Kidney epithelial cell (primary cell): ENCODE measurements around the gene C16orf90. TPM values are rescaled to one million over a fixed set of nuclear protein-coding genes. Genes with fewer than 3 reads are reported as not detected.
"Not testable (repeated sequence)": the region's sequence is repeated elsewhere in the genome, so short reads cannot be mapped to it uniquely, and the experiment has no call there.

Experiments
- DNase-seq: peaks from one replicate; pipeline ENCODE4 v3.0.0-alpha.2; 2010; ENCODE audit warnings: low read depth
- H3K27me3 ChIP-seq: 2 replicates; pipeline ENCODE4 v1.6.0; 2011; ENCODE audit warnings: low read length; ENCODE audit not compliant: control insufficient read depth, insufficient read depth
- H3K36me3 ChIP-seq: 2 replicates; pipeline ENCODE4 v1.5.1; 2011; ENCODE audit warnings: low read length; ENCODE audit not compliant: control insufficient read depth, insufficient read depth
- H3K4me3 ChIP-seq: 2 replicates; pipeline ENCODE4 v1.5.1; 2011; ENCODE audit warnings: low read depth, mild to moderate bottlenecking, control low read depth, low read length
- CTCF ChIP-seq: IDR thresholded peaks from 2 replicates; pipeline ENCODE4 v1.5.1; 2011; ENCODE audit warnings: mild to moderate bottlenecking, moderate library complexity, low read length, control low read depth, inconsistent platforms; ENCODE audit not compliant: insufficient read depth, poor library complexity, severe bottlenecking
- total RNA-seq: library from RNA; depleted of rRNA; stranded (reverse); fragments of >200 nt; gene quantifications from 2 replicates; pipeline ENCODE4 v1.2.3, GENCODE V29; 2015

Gene C16orf90
- total RNA-seq, 1 donor from 2014 or later: not detected

DNA sequence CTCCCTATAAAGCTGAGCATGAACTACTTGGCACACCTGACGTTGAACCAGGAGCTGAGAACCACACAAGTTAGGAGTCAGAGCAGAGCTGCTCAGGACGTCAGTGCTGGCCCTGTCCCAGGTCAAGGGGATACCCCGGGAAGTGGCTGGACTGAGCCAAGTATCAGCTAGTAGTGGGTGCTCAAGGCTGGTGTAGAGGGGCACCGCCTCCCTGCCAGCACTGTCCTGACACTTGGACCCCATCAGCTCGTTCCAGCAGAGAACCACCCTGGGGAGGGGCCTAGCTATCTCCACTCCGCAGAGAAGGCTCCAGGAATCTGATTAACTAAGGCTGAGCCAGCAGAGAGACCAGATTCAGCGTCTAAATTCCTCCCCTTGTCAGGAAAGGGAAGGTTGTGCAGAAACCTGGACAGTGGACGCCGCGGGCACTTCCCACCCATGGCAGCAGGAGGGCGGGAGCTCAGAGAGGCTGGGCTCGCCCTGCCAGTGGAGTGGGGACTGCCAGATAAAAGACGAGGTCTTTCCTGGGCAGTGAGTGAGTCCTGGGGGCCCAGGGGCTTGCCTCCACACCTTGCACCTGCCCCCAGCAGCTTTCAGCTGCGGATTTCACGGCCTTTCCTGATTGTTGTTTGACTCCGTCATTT lies 21.0 kb downstream of the C16orf90 start:
- H3K4me3 ChIP-seq: no peak overlapping the region
- DNase-seq: no peak
- no peak for TF ChIP-seq CTCF
- no peaks in the 10 kb centered on the region for H3K27me3 ChIP-seq
- H3K36me3 ChIP-seq: no peaks in the 10 kb centered on the region

GRCh38 chr16:3473596-3473943 lies 21.7 kb downstream of the C16orf90 start:
- not testable (repeated sequence) for H3K27me3 ChIP-seq, H3K4me3 ChIP-seq, DNase-seq, H3K36me3 ChIP-seq

GRCh38 chr16:3472878-3473595 lies 22.3 kb downstream of the C16orf90 start:
- Histone ChIP-seq H3K4me3 (no peak overlapping the region), H3K36me3 (no peaks in the 10 kb centered on the region), H3K27me3 (no peaks in the 10 kb centered on the region)
- DNase-seq: no peak
- TF ChIP-seq CTCF: no peak

GRCh38 chr16:3471518-3472176 lies 23.6 kb downstream of the C16orf90 start:
- TF ChIP-seq CTCF: no peak
- no peak for DNase-seq
- Histone ChIP-seq H3K4me3 (no peak overlapping the region), H3K27me3 (no peaks in the 10 kb centered on the region), H3K36me3 (no peaks in the 10 kb centered on the region)

- no peak for TF ChIP-seq CTCF
- H3K4me3 ChIP-seq: no peak overlapping the region
- no peaks in the 10 kb centered on the region for H3K36me3 ChIP-seq
- DNase-seq: no peak
- no peaks in the 10 kb centered on the region for H3K27me3 ChIP-seq
Observed at GRCh38 chr16:3470723-3471122, 24.6 kb downstream of the C16orf90 start.

DNA sequence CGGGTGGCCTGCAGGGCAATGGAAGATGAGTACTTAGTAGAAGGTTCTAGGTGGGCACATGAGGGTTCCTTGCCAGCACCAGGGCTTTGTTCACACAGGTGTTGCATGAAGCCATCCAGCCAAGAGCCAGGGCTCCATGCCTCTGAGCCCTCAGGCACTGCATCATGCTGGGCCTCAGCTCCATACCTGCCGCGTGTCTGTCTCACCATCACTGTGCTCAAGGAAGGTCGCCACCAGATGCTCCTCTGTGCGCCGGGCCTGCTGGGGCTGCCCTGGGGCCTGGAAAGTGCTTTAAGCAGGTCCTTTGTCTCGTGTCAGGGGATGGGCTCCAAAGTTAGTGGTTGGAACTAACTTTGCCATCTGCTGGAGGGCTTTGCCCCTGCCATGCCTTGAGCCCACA lies 25.6 kb downstream of the C16orf90 start:
- H3K36me3 ChIP-seq: no peaks in the 10 kb centered on the region
- no peaks in the 10 kb centered on the region for H3K27me3 ChIP-seq
- no peak for DNase-seq
- TF ChIP-seq CTCF: no peak
- no peak overlapping the region for H3K4me3 ChIP-seq
